Lower lobe of right lung (tissue), 2 donors: ENCODE results near the gene DAPK2. TPM values are rescaled to one million over a fixed set of nuclear protein-coding genes. Genes with fewer than 3 reads are reported as not detected.
A peak's percentile ranks its signal among the peaks of the same experiment; 100 is the strongest.

Source experiments
- ATAC-seq, 2 donors: fragments of 200-7000 bp; cut with Tn5 transposase; one replicate each; pipeline ENCODE4 v1.9.1; 2020 to 2022; ENCODE audit warnings: mild to moderate bottlenecking in 2 of 2, moderate library complexity in 2 of 2
- DNase-seq: peaks from one replicate; pipeline ENCODE4 v3.0.0-alpha.2; 2020
- H3K27ac ChIP-seq: fragments of 200-600 bp; one replicate; pipeline ENCODE4 v1.8.0; 2022
- H3K27me3 ChIP-seq: fragments of 200-600 bp; one replicate; pipeline ENCODE4 v1.8.0; 2022; ENCODE audit warnings: low read depth
- H3K36me3 ChIP-seq: fragments of 200-600 bp; one replicate; pipeline ENCODE4 v1.8.0; 2022; ENCODE audit warnings: mild to moderate bottlenecking
- H3K4me1 ChIP-seq: fragments of 200-600 bp; one replicate; pipeline ENCODE4 v1.8.0; 2022
- H3K4me3 ChIP-seq: fragments of 200-600 bp; one replicate; pipeline ENCODE4 v1.8.0; 2022; ENCODE audit warnings: mild to moderate bottlenecking
- H3K9me3 ChIP-seq: fragments of 200-600 bp; one replicate; pipeline ENCODE4 v1.8.0; 2022
- CTCF ChIP-seq: fragments of 200-600 bp; IDR thresholded peaks from one replicate; pipeline ENCODE4 v1.8.0; 2022; ENCODE audit warnings: antibody characterized with exemption, mild to moderate bottlenecking
- intact Hi-C: fragments of 100-400 bp; cut with DNase I; formaldehyde crosslinking; loops from one replicate; pipeline ENCODE4 v1.11.0; 2022
- total RNA-seq: library from RNA; stranded (reverse); fragmentation: NEBNext Ultra II Directional; extraction: Animal tissue kit (Norgen Biotek cat#: 25700); gene quantifications from one replicate; pipeline ENCODE4 v1.2.1, GENCODE V29; 2021
- donor health status: DM: no; HTN: yes; CAD: no; lungs with severe emphysema.

The DAPK2 gene
- total RNA-seq, 1 donor from 2014 or later, result 56.8 TPM

- Histone ChIP-seq H3K4me1 (peaks cover 28% of the 10 kb centered on the region), H3K4me3 (no peak overlapping the region), H3K9me3 (no peaks in the 10 kb centered on the region), H3K27me3 (no peaks in the 10 kb centered on the region), H3K27ac (no peak overlapping the region), H3K36me3 (no peaks in the 10 kb centered on the region)
- ATAC-seq (no peak), DNase-seq (no peak)
- intact Hi-C loops, result no loop called here
- no peak for TF ChIP-seq CTCF
These were observed 72.3 kb downstream of the DAPK2 start for GRCh38 chr15:63974021-63974420.

GRCh38 chr15:63973212-63974009 lies 72.9 kb downstream of the DAPK2 start:
- ATAC-seq (no peak), DNase-seq (no peak)
- Histone ChIP-seq H3K27ac (no peak overlapping the region), H3K4me1 (peaks cover 33% of the 10 kb centered on the region), H3K4me3 (no peak overlapping the region), H3K9me3 (no peaks in the 10 kb centered on the region), H3K27me3 (no peaks in the 10 kb centered on the region), H3K36me3 (peaks cover 4% of the 10 kb centered on the region)
- intact Hi-C loops, result no loop called here
- TF ChIP-seq CTCF, result no peak

GRCh38 chr15:63972801-63973200 lies 73.5 kb downstream of the DAPK2 start:
- Histone ChIP-seq H3K27ac (no peak overlapping the region), H3K4me3 (no peak overlapping the region), H3K36me3 (peaks cover 4% of the 10 kb centered on the region), H3K4me1 (peaks cover 39% of the 10 kb centered on the region), H3K27me3 (no peaks in the 10 kb centered on the region), H3K9me3 (no peaks in the 10 kb centered on the region)
- ATAC-seq (no peak), DNase-seq (no peak)
- intact Hi-C loops, result no loop called here
- no peak for TF ChIP-seq CTCF

- no peak for TF ChIP-seq CTCF
- H3K27me3 ChIP-seq, result no peaks in the 10 kb centered on the region
- peaks cover 46% of the 10 kb centered on the region for H3K4me1 ChIP-seq
- no peaks in the 10 kb centered on the region for H3K9me3 ChIP-seq
- no peak for ATAC-seq
- H3K27ac ChIP-seq, result peak overlapping the region; percentile 77
- intact Hi-C loops, result no loop called here
- no peak overlapping the region for H3K4me3 ChIP-seq
- peaks cover 4% of the 10 kb centered on the region for H3K36me3 ChIP-seq
- no peak for DNase-seq
These were observed 74.4 kb downstream of the DAPK2 start for GRCh38 chr15:63971904-63972303.

GRCh38 chr15:63971427-63971805 lies 74.9 kb downstream of the DAPK2 start:
- Histone ChIP-seq H3K4me3 (no peak overlapping the region), H3K36me3 (peaks cover 4% of the 10 kb centered on the region), H3K4me1 (peaks cover 48% of the 10 kb centered on the region), H3K27ac (peak overlapping the region; percentile 77), H3K27me3 (no peaks in the 10 kb centered on the region), H3K9me3 (no peaks in the 10 kb centered on the region)
- ATAC-seq, result no peak
- intact Hi-C loops, result no loop called here
- DNase-seq, result no peak
- no peak for TF ChIP-seq CTCF
